NCI-H2107 (cell line): ENCODE results near the gene FBXW2.
"Not testable (repeated sequence)": the region's sequence is repeated elsewhere in the genome, so short reads cannot be mapped to it uniquely, and the experiment has no call there.

Experiments used
- DNase-seq: peaks from one replicate; lab custom pipeline; 2025; lab: John Stamatoyannopoulos, UW

FBXW2 gene

DNA sequence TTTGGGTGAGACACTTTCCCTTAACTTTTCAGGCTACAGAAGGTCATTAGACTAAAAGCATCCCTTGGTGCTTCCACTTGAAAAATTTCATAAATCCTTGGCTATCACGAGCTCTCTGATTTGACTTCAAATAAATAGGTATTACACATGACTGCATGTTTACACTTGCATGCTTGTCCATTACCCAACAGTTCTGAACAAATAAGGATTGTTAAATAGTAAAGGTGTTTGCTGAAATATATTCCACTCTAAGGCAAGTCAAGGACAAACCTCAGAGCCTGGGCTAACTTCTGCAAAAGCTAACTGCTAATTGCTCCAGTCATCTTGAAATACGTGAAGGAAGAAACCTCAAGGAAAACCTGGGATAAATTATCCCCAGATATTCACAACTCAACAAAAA lies 14.5 kb downstream of the FBXW2 start:
- no peak for DNase-seq

DNA sequence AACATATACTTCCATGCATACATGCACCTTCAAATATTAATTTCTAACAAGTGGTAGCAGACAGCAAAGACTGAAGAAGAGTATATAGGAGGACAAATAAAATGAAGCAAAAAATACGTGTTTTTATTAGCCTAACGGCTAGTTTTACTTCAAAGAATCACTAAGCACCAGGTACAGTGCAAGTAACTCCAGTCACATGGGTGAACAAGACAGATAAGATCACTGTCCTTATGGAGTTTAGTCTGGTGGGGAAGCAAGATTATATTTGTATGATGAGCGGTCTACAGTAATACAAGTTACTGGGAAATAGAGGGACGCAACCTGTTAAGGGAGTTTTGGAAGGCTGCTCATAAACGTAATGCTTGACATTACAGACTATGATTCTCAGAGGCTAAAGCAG lies 16.0 kb downstream of the FBXW2 start:
- no peak for DNase-seq

DNA sequence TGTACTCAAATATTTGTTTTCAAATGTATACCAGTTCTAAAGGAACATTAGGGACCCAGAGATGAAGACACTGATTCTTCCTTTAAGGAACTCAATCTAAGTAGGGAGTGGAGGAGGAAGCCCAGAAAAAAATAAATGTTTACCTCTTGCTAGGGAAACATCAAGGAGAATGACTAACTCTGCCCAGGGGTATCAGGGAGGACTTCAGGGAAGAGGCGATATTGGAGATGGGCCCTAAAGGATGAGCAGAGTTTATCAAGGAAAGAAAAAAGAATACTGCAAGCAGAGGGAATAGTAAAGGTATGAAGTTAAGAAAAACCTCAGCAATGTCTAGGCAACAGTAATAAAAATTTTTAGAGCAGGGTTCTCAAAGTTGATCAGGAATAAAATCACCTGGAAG lies 16.4 kb downstream of the FBXW2 start:
- DNase-seq = no peak

DNA sequence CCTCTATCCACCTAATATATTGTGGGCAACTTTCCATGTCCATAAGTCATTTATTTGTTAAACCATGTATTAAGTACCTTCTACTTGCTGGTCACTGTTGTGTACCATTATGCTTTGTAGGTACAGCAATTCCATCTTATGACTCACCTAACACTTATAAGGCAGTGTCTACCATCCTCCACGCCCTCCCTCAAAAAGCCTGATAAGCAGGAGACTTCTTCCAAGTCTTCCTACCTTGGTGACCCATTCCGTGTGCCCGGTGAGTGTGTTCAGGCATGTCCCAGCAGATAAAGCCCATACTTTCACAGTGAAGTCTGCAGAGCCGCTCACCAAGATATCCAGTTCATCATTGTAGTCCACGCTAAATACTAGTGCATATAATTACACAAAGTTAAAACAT lies 17.4 kb downstream of the FBXW2 start:
- no peak for DNase-seq

DNA sequence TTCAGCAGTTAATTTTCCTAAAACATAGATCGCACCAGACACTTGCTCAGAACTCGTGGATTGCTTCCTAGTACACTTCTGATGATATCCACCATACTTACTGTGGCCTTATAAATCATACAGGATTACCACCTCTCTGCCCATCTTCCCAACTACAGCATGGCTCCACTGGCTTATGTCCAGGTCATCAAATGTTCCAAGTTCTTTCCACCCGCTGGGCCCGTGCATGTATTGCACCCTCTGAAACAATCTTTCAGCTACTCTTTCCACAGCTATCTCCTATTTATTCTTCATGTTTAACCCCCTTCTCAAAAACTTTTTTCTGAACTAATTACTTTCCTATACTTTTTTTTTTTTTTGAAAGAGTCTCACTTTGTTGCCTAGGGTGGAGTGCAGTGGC lies 18.5 kb downstream of the FBXW2 start:
- no peak for DNase-seq

DNA sequence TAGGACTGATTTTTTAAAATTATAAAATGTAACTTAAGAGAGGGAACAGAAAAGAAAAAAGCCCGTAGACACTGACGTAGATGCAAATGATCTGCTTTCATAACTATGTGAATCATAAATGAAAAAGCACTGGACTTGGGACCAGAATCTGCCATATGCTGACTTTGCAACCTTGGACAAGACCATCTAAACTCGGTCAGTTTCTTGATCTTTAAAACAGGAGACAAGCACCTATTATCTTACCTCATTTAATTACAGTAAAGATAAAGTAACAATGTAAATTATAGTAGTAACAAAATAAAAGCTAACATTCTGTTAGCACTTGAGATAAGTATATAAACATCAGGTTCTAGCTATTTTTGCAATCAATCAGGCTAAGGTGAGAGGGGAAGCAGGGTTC lies 20.0 kb downstream of the FBXW2 start:
- no peak for DNase-seq

DNA sequence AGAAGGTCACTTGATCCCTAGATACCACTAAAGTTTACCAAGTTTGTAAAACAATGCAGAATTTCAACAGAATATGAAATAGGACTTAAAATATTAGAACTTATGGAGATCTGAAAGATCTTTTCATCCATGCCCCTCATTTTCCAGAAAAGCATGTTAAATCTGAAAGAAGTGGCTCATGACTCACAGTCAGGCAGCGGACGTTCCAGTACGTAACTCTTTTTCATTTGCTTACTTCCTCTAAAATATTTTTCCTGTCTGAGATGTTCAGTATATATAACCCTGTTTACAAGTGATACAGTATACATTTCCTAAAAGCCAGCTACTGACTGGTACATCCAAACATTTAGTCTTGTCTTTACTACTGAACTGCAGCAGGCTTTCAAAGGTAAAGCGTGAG lies 22.3 kb downstream of the FBXW2 start:
- DNase-seq = no peak

DNA sequence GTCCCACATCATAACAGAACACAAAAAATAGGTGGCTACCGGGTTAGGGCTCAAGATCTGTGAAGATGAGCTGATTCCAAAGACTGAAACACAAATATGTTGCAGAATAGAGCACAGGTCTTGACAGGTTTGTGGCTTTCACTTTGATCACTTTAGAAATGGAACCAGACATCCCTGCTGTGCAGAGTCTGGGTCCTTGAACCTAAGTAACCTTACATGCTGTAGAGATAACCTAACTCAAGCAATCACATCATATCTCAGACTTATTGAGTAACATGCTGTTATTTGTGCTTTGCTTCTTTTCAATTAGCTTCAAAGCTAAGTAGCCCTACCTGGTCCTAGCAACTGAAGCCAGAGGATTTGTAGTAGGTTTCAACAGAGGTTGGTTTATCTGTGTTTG lies 24.3 kb downstream of the FBXW2 start:
- DNase-seq = no peak

DNA sequence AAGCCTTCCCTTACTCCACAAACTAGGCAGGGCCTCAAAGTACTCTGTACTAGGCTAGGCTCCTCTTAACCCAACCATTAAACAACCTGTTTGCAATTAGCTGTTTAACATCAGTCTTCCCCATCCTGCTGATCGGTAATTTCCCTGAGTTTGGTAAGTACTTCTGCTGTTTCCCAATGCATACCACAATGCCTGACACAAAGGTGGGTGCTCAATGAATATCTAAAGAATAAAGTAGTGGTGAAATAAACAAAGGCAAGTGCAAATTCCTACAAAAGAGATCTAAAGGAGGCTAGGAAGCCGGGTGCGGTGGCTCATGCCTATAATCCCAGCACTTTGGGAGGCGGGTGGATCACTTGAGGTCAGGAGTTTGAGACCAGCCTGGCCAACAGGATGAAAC lies 25.0 kb downstream of the FBXW2 start:
- no peak for DNase-seq

DNA sequence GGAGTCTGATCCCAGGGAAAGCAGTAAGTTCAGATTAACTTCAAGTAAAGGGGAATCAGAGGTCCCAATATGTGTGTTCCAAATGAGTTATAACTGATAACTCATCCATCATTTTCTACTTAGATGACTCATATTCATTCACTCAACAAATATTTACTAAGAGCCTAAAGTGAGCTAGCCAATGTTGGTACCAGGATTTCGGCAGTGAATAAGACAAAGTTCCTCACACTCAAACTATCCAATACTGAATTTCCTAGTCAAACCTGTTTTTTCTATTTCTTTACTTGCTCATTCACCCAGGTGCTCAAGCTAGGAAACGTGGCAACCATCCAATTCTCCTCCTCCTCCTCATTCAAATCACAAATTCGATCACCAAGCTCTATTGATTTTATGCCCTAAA lies 25.8 kb downstream of the FBXW2 start:
- DNase-seq = no peak

DNA sequence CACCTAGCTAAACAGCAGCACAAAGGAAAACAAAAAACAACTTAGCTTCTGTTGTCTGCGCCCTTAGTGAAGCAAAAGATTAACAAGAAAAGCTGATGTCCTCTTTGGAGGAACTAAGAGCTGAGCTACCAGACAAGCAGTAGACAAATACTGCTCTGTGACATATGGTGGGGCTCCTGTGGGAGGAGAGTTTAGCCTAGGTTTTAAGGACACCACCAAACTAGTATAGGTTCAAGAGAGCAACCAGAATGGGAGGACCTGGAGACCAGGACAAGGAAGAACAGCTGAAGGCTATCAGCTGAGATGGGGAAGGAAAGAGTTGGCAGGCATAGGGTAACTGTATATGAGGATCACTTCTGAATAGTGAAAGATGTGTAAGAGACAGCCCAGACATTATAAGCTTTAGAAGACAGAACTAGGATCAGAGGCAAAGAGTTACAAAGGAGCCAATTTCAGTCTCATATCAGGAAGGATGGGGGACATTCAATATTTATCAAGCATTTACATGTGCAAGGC lies 27.2 kb downstream of the FBXW2 start:
- DNase-seq = no peak

DNA sequence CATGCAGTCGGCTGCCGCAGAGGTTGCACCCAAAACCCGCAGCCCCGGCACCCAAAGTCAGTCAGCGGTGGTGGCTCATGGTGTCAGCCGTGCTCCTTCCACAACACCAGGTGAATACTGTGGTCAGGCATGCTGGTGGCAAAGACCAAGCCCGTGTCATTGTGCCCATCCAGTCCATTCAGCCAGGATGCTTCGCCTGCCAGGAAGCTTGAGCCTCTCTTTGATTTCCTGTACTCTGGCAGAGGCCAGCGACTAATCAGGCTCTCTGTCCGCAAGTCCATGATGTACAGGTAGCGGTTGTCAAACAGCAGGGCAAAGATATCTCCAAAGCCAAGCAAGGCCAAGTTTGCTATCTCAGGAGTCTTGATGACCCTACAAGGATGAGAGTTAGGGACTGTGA lies 28.7 kb downstream of the FBXW2 start:
- DNase-seq = no peak

DNA sequence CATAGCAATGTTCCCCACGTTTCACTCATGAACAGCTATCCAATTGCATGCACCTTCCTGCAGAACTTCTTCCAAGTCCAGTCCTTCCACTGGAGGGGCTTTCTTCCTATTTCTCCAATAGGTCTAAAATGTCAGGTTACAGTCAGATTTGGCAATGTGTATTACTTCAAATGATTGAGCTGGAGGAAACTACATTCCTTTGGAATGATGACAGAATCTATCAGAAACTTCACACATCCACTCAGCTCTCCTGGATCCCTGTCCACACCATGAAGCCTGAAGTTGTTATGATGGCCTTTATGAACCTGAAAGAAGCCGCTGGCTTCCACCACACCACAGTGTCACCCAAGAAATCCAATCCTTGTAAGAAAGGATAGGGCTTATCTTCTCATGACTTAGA lies 32.2 kb downstream of the FBXW2 start:
- no peak for DNase-seq

DNA sequence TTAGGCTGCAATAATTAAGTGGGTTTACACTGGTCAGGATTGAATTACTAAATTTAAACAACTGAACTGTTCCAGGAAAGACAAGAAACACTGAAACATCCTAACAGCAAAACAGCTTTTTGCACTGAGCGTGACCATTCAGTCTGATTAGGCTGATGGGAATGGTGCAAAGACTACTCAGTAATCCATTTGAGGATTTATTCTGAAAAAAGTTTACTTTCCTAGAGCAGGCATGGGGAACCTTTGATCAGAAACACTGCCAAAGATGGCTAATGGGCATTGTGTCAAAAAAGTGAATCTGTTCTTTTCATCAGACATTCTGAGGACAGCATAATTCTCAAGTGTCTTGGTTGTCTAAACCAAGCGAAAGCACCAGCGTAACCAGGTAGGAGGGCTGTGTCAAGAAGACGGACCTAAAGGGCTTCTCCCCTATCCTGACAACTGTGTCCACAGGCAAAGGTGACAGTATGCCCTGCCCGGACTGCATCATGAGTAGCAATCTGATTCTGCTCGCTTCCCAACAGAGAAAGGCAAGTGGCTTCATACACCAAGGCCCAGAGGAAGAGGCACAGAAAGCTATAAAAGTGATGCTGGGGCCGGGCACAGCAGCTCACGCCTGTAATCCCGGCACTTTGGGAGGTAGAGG lies 33.3 kb downstream of the FBXW2 start:
- no peak for DNase-seq

DNA sequence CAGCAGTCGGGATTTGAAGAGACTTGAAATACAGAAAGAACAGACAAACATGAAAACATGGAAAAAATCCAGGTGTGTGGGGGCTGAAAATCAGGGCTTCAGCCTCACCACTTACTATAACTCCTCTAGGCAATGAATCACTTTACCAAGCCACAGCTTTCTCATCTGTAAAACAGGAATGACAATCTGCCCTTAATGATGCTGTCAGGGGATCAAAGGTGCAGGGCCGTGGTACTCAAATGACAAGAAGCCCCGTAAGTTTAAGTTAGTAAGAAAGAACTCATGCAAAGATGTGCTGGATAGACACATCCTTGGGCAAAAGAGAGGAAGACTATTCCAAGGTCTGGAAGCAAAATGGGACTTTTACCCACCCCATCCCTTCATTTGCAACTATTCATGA lies 34.7 kb downstream of the FBXW2 start:
- no peak for DNase-seq

DNA sequence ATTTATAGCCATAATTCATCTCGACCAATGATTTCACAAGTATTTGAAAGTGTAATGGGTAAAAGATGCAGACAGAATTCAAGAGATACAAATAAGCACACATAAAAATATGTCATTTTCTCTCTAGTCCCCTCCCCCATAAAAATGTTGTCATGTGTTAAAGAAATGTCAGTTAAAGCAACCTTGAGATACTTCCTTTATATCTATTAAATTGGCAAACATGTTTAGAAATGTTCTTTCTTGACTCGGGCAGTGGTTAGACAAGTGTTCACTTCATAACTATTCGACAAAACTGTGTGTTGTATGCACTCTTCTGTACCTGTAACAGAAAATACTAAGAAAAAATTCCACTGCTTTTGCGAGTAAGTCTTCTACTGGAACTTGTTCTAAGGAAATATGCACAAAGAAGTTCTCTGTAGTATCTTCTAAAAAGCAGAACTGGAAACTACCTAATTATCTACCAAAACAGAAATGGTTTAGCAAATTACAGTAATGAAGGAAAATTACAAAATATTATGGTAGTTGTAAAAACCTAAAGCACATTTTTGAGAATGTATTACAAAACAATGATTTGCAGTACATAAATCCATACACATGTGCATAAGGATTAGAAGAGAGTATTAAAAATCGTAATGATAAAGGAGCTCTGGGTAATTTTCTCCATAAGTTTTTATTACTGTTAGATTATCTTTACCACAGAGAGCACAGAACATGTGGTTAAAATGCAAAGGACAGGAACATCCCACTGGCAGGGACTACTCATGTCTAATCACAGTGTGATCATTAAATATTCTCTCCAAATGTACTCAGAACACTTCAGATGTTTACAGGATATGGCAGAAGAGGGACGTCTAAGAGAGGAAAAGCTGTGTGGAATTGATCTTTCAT lies 35.9 kb downstream of the FBXW2 start:
- no peak for DNase-seq

DNA sequence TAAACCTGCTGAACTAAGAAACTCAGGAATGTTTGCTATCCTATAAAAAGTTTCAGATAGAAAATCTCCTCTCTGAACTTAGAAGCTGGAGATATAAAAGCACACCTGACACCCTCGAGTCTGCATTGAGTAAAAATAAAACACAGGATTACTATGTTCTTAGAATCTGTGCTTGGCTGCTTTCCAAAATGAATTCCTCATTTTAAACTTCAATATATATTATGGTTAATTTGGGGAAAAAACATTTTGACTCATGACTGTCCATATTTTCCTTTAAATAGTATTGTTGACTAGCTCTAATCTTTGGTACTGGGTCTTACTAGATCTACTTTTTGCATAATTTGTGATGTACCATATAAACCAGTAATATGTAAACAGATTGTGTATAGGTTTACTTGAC lies 36.7 kb downstream of the FBXW2 start:
- DNase-seq = no peak

DNA sequence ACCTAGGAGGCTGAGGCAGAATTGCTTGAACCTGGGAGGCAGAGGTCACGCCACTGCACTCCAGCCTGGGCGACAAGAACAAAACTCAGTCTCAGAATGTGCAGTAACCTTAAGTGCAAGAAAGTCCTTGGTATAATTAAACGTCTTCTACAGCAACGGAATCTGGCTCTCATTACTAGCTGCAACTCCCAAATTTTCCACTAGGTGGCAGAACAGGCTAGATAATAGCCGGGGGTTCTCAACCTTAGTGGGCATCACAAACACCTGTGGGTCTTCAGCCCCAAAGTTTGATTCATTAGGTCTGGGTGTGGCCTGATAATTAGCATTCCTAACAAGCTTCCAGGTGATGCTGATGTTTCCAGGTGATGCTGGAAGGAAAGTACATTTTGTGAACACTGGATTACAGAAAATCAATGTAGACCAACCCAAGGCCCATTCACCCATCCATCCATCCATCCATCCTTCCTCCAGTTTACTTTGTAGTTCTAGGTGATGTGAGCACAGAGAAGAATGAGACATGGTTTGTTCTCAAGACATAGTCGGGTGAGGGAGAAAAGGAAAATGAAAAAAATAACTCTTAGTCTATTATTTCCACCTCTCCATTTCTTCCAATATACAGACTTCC lies 37.3 kb downstream of the FBXW2 start:
- DNase-seq = peak; percentile 22

DNA sequence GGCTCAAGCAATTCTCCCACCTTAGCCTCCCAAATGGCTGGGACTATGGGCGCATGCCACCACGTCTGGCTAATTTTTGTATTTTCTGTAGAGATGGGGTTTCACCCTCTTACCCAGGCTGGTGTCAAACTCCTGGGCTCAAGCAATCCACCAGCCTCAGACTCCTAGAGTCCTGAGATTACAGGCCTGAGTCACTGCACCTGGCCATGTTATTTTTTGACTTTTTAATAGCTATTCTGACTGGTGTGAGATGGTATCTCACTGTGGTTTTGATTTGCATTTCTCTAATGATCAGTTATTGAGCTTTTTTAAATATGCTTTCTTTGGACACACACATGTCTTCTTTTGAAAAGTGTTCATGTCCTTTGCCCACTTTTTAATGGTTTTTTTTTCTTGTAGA lies 38.2 kb downstream of the FBXW2 start:
- DNase-seq = no peak

DNA sequence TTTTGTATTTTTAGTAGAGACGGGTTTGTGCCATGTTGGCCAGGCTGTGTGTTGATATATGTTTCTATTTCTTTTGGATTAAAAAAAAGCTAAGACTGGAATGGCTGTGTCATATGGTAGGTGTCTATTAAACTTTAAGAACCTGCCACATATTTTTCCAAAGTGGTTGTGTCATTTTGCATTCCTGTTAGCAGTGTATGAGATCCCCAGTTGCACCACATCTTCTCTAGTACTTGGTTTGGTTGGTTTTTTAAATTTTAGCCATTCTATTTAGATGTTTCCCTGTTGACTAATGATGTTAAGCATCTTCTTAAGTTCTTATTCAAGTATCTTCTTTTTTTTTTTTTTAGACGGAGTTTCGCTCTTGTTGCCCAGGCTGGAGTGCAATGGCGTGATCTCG lies 42.8 kb downstream of the FBXW2 start:
- DNase-seq = no peak

DNA sequence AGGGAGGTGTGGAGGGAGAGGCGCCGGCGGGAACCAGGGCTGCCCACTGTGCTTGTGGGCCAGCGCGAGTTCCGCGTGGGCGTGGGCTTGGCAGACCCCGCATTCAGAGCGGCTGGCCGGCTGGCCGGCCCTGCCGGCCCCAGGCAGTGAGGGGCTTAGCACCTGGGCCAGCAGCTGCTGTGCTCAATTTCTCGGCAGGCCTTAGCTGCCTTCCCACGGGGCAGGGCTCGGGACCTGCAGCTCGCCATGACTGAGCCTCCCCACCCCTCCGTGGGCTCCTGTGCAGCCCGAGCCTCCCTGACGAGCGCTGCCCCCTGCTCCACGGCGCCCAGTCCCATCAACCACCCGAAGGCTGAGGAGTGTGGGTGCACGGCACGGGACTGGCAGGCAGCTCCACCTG lies 46.9 kb downstream of the FBXW2 start:
- not testable (repeated sequence) for DNase-seq

DNA sequence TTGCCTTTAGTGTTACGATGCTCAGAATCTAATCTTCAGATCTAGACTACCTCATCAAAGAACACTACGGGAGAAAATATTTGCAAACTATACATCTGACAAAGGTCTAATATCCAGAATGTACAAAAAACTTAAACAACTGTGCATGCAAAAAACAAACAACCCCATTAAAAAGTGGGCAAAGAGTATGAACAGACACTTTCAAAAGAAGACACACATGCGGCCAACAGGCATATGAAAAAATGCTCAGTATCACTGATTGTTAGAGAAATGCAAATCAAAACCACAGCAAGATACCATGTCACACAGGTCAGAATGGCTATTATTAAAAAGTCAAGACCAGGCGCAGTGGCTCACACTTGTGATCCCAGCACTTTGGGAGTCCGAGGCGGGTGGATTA lies 47.9 kb downstream of the FBXW2 start:
- no peak for DNase-seq

DNA sequence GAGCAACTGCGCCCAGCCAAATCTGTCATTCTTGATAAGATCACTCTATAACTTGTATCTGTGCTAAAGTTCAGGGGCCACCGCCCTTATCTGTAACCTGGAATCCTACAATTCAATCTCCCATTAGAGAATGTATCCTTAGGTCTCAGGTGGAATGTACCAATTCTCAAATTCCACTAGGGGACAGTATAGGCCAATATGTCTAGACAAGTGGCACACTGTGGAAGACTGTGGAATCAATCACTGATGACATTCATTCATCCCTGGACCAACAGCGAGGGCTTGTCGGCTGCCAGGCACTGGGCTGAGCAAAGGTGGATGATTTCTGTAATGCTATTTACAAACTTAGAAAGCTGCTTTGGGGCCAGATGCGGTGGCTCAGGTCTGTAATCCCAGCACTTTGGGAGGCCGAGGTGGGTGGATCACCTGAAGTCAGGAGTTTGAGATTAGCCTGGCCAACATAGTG lies 50.2 kb downstream of the FBXW2 start:
- DNase-seq = no peak
